DND-41 (cell line): ENCODE results near the gene KRTAP10-8.

Source experiments
- ATAC-seq: fragments of 200-7000 bp; cut with Tn5 transposase; 3 replicates; pipeline ENCODE4 v1.9.1; 2021; ENCODE audit warnings: low read depth; ENCODE audit not compliant: insufficient read depth
- DNase-seq: peaks from one replicate; pipeline ENCODE4 v3.0.0-alpha.2; 2020
- H2AFZ ChIP-seq: 2 replicates; pipeline ENCODE4 v1.6.0; 2012; ENCODE audit warnings: low read depth, low read length
- H3K27ac ChIP-seq: 2 replicates; pipeline ENCODE4 v1.5.1; 2012; ENCODE audit warnings: low read length, inconsistent platforms
- H3K27me3 ChIP-seq: fragments of 200-600 bp; sonication (generic); 2 replicates; pipeline ENCODE4 v1.6.0; 2012; ENCODE audit warnings: low read length, mild to moderate bottlenecking, inconsistent platforms; ENCODE audit not compliant: insufficient read depth, poor library complexity
- H3K36me3 ChIP-seq: 2 replicates; pipeline ENCODE4 v1.5.1; 2012; ENCODE audit warnings: low read length, inconsistent platforms; ENCODE audit not compliant: insufficient read depth
- H3K4me1 ChIP-seq: 2 replicates; pipeline ENCODE4 v1.5.1; 2012; ENCODE audit warnings: mild to moderate bottlenecking, low read length; ENCODE audit not compliant: insufficient read depth
- H3K4me2 ChIP-seq: 2 replicates; pipeline ENCODE4 v1.6.0; 2012; ENCODE audit warnings: mild to moderate bottlenecking, moderate library complexity, low read length, inconsistent platforms; ENCODE audit not compliant: insufficient read depth
- H3K4me3 ChIP-seq, 2 experiments: fragments of 200-600 bp in 1 of 2; shearing (Covaris generic) in 1 of 2; 2 replicates each; pipeline ENCODE4 v1.5.1; 2012 to 2016; ENCODE audit warnings: inconsistent platforms in 2 of 2, low read length in 2 of 2, mild to moderate bottlenecking in 2 of 2, low read depth in 1 of 2, moderate library complexity in 1 of 2
- H3K79me2 ChIP-seq: 2 replicates; pipeline ENCODE4 v1.6.0; 2012; ENCODE audit warnings: low read length, inconsistent platforms; ENCODE audit not compliant: insufficient read depth
- H3K9ac ChIP-seq: 2 replicates; pipeline ENCODE4 v1.6.0; 2012; ENCODE audit warnings: low read depth, mild to moderate bottlenecking, inconsistent platforms, low read length, moderate library complexity
- H3K9me3 ChIP-seq: 2 replicates; pipeline ENCODE4 v1.5.1; 2012; ENCODE audit warnings: low read length, moderate library complexity, mild to moderate bottlenecking, inconsistent platforms; ENCODE audit not compliant: insufficient read depth, severe bottlenecking
- H4K20me1 ChIP-seq: 2 replicates; pipeline ENCODE4 v1.6.0; 2012; ENCODE audit warnings: low read length; ENCODE audit not compliant: insufficient read depth
- CTCF ChIP-seq: IDR thresholded peaks from 2 replicates; pipeline ENCODE4 v1.5.1; 2012; ENCODE audit warnings: borderline replicate concordance, low read length, moderate library complexity, mild to moderate bottlenecking; ENCODE audit not compliant: poor library complexity, severe bottlenecking; ENCODE audit errors: extremely low read depth
- EZH2 ChIP-seq: IDR thresholded peaks from 3 replicates; pipeline ENCODE4 v1.6.1; 2012; ENCODE audit warnings: borderline replicate concordance, low read depth, mild to moderate bottlenecking, moderate library complexity, low read length, inconsistent platforms; ENCODE audit not compliant: severe bottlenecking

The KRTAP10-8 gene

GRCh38 chr21:44650973-44651675 is 39.2 kb downstream of the KRTAP10-8 start:
- no peaks in the 10 kb centered on the region for H3K79me2 ChIP-seq
- no peak overlapping the region for H3K4me2 ChIP-seq
- H3K4me3 ChIP-seq: no peak overlapping the region
- TF ChIP-seq EZH2 (no peak), CTCF (no peak)
- H4K20me1 ChIP-seq: no peaks in the 10 kb centered on the region
- no peaks in the 10 kb centered on the region for H3K27me3 ChIP-seq
- ATAC-seq (no peak), DNase-seq (no peak)
- H3K36me3 ChIP-seq: no peaks in the 10 kb centered on the region
- H3K9ac ChIP-seq: no peak overlapping the region
- peaks cover 2% of the 10 kb centered on the region for H3K9me3 ChIP-seq
- H3K27ac ChIP-seq: no peak overlapping the region
- H2AFZ ChIP-seq: no peak overlapping the region
- no peaks in the 10 kb centered on the region for H3K4me1 ChIP-seq

GRCh38 chr21:44653123-44653522 is 41.2 kb downstream of the KRTAP10-8 start:
- no peak overlapping the region for H3K4me2 ChIP-seq
- DNase-seq: no peak

GRCh38 chr21:44653656-44654575 is 42.0 kb downstream of the KRTAP10-8 start:
- ATAC-seq: peak; percentile 19; the same call in 2 of the 3 replicates
- H3K27ac ChIP-seq: no peak overlapping the region
- peaks cover 21% of the 10 kb centered on the region for H3K4me1 ChIP-seq
- H3K4me2 ChIP-seq: no peak overlapping the region
- no peaks in the 10 kb centered on the region for H3K27me3 ChIP-seq
- H3K4me3 ChIP-seq: no peak overlapping the region
- no peaks in the 10 kb centered on the region for H3K79me2 ChIP-seq
- peaks cover 4% of the 10 kb centered on the region for H3K9me3 ChIP-seq
- no peak overlapping the region for H3K9ac ChIP-seq
- H4K20me1 ChIP-seq: no peaks in the 10 kb centered on the region
- no peak overlapping the region for H2AFZ ChIP-seq
- no peak for TF ChIP-seq CTCF
- TF ChIP-seq EZH2: no peak
- H3K36me3 ChIP-seq: no peaks in the 10 kb centered on the region
- no peak for DNase-seq

More at GRCh38 chr21:44653123-44653522, 41.2 kb downstream of the KRTAP10-8 start:
- no peak overlapping the region for H3K27ac ChIP-seq
- no peak overlapping the region for H3K9ac ChIP-seq
- no peak for ATAC-seq
- no peaks in the 10 kb centered on the region for H4K20me1 ChIP-seq
- H3K4me1 ChIP-seq: peaks cover 13% of the 10 kb centered on the region
- no peaks in the 10 kb centered on the region for H3K27me3 ChIP-seq
- H3K4me3 ChIP-seq: no peak overlapping the region
- TF ChIP-seq EZH2: no peak
- no peak for TF ChIP-seq CTCF
- H3K36me3 ChIP-seq: no peaks in the 10 kb centered on the region
- H3K9me3 ChIP-seq: peaks cover 4% of the 10 kb centered on the region
- no peaks in the 10 kb centered on the region for H3K79me2 ChIP-seq
- H2AFZ ChIP-seq: no peak overlapping the region
